ENCODE measurements around the gene SRCAP. TPM values are rescaled to one million over a fixed set of nuclear protein-coding genes. Genes with fewer than 3 reads are reported as not detected.

Gene SRCAP
- polyA plus RNA-seq, 1 of the 3 experiments (the other 2 are of a cell fraction) = 5.6 TPM

DNA sequence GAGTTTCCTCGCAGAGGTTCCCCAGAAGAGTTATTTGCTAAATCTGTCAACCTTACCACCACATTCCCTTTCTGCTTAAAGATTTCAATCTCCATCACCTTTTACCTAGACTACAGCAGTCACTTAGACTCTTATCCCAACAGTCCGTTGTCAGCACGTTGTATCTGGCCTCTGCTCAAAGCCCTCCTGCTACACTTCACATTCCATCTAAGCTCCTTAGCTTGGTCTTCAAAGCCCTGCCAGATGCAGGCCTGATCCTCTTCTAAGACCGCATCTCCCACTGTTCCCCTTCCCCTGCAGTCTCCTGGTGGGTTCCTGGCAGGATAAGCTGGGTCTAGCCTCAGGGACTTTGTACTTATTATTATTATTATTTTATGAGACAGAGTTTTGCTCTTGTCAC, 10.3 kb upstream of the SRCAP start:
- no peaks in the 10 kb centered on the region for H3K9me2 ChIP-seq
- 78% methylated on average over 4 of the region's 4 CpGs for WGBS (ENCODE audit: low lambda C conversion rate)
- TF ChIP-seq GATA2 (CRISPR knock-in tag; IDR thresholded peaks at IDR 0.05) (no peak), RCOR1 (IDR thresholded peaks at IDR 0.05; ENCODE audit: low read length) (no peak)
- no peak overlapping the region for H3K4me2 ChIP-seq
- DNase-seq = no peak
- no peak overlapping the region for H3K9ac ChIP-seq
- H3K4me3 ChIP-seq (ENCODE audit: low read depth in 2 of 2, low read length in 1 of 2) = no peak overlapping the region
- no peaks in the 10 kb centered on the region for H3K27me3 ChIP-seq (ENCODE audit: insufficient read depth)
- H3K36me3 ChIP-seq (replicated peaks in 1 of 2; ENCODE audit: control insufficient read depth in 1 of 2, insufficient read depth in 2 of 2, low read length in 1 of 2) = no peaks in the 10 kb centered on the region
- H3K79me2 ChIP-seq (ENCODE audit: insufficient read depth) = no peaks in the 10 kb centered on the region
- H3K4me1 ChIP-seq (ENCODE audit: control insufficient read depth in 1 of 2, insufficient read depth in 2 of 2, low read depth in 1 of 2, low read length in 1 of 2) = peaks cover 0 to under 1% of the 10 kb centered on the region in 2 experiments; a peak in 1 of 4 replicates
- POLR2A ChIA-PET = no interaction called here
- H3K27ac ChIP-seq (ENCODE audit: low read depth in 2 of 2, low read length in 1 of 2) = no peak overlapping the region
- no peaks in the 10 kb centered on the region for H4K20me1 ChIP-seq (ENCODE audit: insufficient read depth)
- H3F3A ChIP-seq (replicated peaks; ENCODE audit: insufficient read depth) = no peaks in the 10 kb centered on the region
- CTCF ChIA-PET = interaction anchor here (0.7 to 1.2 kb wide), 2 partner anchors 239 to 259 kb away, joined by 3 read pairs; partner anchors contain the start of gene DCTPP1
- H2AFZ ChIP-seq (ENCODE audit: low read depth) = no peak overlapping the region
- no peaks in the 10 kb centered on the region for H3K9me3 ChIP-seq

DNA sequence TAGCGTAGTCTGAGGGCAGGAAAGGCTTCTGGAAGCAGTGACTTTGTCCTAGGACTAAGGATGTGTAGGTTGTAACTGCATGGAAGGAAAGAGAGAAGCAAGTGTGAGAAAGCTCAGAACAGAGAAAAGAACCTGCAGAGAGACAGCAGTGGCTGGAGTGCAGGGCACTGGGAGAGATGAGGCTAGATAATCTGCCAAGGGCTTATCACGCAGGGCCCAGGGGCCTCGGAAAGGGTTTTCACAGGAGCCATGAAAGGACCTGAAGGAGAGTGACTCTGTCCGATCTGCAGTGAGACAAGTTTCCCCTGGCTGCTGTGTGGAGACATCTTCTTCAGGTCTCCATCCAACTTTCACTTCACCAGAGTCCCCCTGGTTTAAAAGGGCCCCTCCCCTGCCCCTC, 7.1 kb upstream of the SRCAP start:
- H3K36me3 ChIP-seq (replicated peaks in 1 of 2; ENCODE audit: control insufficient read depth in 1 of 2, insufficient read depth in 2 of 2, low read length in 1 of 2) = no peaks in the 10 kb centered on the region
- TF ChIP-seq, protein P1, sequence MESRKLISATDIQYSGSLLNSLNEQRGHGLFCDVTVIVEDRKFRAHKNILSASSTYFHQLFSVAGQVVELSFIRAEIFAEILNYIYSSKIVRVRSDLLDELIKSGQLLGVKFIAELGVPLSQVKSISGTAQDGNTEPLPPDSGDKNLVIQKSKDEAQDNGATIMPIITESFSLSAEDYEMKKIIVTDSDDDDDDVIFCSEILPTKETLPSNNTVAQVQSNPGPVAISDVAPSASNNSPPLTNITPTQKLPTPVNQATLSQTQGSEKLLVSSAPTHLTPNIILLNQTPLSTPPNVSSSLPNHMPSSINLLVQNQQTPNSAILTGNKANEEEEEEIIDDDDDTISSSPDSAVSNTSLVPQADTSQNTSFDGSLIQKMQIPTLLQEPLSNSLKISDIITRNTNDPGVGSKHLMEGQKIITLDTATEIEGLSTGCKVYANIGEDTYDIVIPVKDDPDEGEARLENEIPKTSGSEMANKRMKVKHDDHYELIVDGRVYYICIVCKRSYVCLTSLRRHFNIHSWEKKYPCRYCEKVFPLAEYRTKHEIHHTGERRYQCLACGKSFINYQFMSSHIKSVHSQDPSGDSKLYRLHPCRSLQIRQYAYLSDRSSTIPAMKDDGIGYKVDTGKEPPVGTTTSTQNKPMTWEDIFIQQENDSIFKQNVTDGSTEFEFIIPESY (IDR thresholded peaks at IDR 0.05; ENCODE audit: borderline replicate concordance, low read depth) = no peak
- TF ChIP-seq, protein P2, sequence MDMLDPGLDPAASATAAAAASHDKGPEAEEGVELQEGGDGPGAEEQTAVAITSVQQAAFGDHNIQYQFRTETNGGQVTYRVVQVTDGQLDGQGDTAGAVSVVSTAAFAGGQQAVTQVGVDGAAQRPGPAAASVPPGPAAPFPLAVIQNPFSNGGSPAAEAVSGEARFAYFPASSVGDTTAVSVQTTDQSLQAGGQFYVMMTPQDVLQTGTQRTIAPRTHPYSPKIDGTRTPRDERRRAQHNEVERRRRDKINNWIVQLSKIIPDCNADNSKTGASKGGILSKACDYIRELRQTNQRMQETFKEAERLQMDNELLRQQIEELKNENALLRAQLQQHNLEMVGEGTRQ (IDR thresholded peaks at IDR 0.05; ENCODE audit: borderline replicate concordance, low read depth, low read length) = no peak
- TF ChIP-seq RXRA (IDR thresholded peaks at IDR 0.05; ENCODE audit: borderline replicate concordance, low read depth) (no peak), RAD21 (IDR thresholded peaks at IDR 0.05; ENCODE audit: low read length) (no peak), NRF1 (IDR thresholded peaks at IDR 0.05; ENCODE audit: low read depth, low read length) (no peak), CHD2 (IDR thresholded peaks at IDR 0.05; ENCODE audit: low read length, partially characterized antibody) (no peak), POLR2AphosphoS5 (IDR thresholded peaks at IDR 0.05; ENCODE audit: low read depth, low read length) (no peak), SMC3 (IDR thresholded peaks at IDR 0.05; ENCODE audit: low read depth, low read length) (no peak), GATA2 (CRISPR knock-in tag; IDR thresholded peaks at IDR 0.05) (no peak), ELF1 (IDR thresholded peaks at IDR 0.05) (no peak), TCF12 (IDR thresholded peaks at IDR 0.05) (no peak), EZH2phosphoT487 (IDR thresholded peaks at IDR 0.05; ENCODE audit: borderline replicate concordance, low read depth) (no peak), RFX5 (IDR thresholded peaks at IDR 0.05; ENCODE audit: low read length) (no peak), TAF1 (IDR thresholded peaks at IDR 0.05; ENCODE audit: borderline replicate concordance, low read depth, low read length) (no peak), FOSL2 (IDR thresholded peaks at IDR 0.05; ENCODE audit: borderline replicate concordance, low read depth) (no peak), MEF2A (IDR thresholded peaks at IDR 0.05; ENCODE audit: borderline replicate concordance, low read depth) (no peak), FOXM1 (IDR thresholded peaks at IDR 0.05; ENCODE audit: low read depth) (no peak)
- TF ChIP-seq, protein P3, sequence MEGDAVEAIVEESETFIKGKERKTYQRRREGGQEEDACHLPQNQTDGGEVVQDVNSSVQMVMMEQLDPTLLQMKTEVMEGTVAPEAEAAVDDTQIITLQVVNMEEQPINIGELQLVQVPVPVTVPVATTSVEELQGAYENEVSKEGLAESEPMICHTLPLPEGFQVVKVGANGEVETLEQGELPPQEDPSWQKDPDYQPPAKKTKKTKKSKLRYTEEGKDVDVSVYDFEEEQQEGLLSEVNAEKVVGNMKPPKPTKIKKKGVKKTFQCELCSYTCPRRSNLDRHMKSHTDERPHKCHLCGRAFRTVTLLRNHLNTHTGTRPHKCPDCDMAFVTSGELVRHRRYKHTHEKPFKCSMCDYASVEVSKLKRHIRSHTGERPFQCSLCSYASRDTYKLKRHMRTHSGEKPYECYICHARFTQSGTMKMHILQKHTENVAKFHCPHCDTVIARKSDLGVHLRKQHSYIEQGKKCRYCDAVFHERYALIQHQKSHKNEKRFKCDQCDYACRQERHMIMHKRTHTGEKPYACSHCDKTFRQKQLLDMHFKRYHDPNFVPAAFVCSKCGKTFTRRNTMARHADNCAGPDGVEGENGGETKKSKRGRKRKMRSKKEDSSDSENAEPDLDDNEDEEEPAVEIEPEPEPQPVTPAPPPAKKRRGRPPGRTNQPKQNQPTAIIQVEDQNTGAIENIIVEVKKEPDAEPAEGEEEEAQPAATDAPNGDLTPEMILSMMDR (IDR thresholded peaks at IDR 0.05) = no peak
- no peak overlapping the region for H3K4me2 ChIP-seq
- WGBS (ENCODE audit: low lambda C conversion rate) = 88% methylated on average over 4 of the region's 4 CpGs
- H2AFZ ChIP-seq (ENCODE audit: low read depth) = no peak overlapping the region
- no peaks in the 10 kb centered on the region for H3K9me2 ChIP-seq
- no peaks in the 10 kb centered on the region for H4K20me1 ChIP-seq (ENCODE audit: insufficient read depth)
- H3K9me3 ChIP-seq = no peaks in the 10 kb centered on the region
- H3K27me3 ChIP-seq (ENCODE audit: insufficient read depth) = no peaks in the 10 kb centered on the region
- CTCF ChIA-PET = interaction anchor here (1.1 to 2.6 kb wide), 2 partner anchors 10 to 32 kb away, joined by 3 to 30 read pairs; partner anchors contain the start of gene FBRS
- no peak overlapping the region for H3K9ac ChIP-seq
- no peaks in the 10 kb centered on the region for H3F3A ChIP-seq (replicated peaks; ENCODE audit: insufficient read depth)
- no peaks in the 10 kb centered on the region for H3K79me2 ChIP-seq (ENCODE audit: insufficient read depth)
- POLR2A ChIA-PET = no interaction called here
- H3K4me1 ChIP-seq (ENCODE audit: control insufficient read depth in 1 of 2, insufficient read depth in 2 of 2, low read depth in 1 of 2, low read length in 1 of 2) = peaks cover 0 to 2% of the 10 kb centered on the region in 2 experiments; a peak in 1 of 4 replicates
- H3K27ac ChIP-seq (ENCODE audit: low read depth in 2 of 2, low read length in 1 of 2) = no peak overlapping the region
- no peak for DNase-seq
- no peak overlapping the region for H3K4me3 ChIP-seq (ENCODE audit: low read depth in 2 of 2, low read length in 1 of 2)
